Endothelial cell of umbilical vein (primary cell): ENCODE data around the gene GNAS-AS1. TPM values are rescaled to one million over a fixed set of nuclear protein-coding genes. Genes with fewer than 3 reads are reported as not detected.

Experiments
- BruUV-seq: library from RNA; stranded (reverse); fragments of 400-500 nt; replicated peaks from 2 replicates; lab custom pipeline; 2021; lab: Mats Ljungman, UMichigan
- CTCF ChIA-PET: fragments of 300-600, 350-600 bp; sonication (Branson Sonifier 250); formaldehyde crosslinking; loops from one replicate; lab custom pipeline; 2021; ENCODE audit warnings: antibody characterized with exemption, inconsistent platforms; lab: Charles Lee
- POLR2A ChIA-PET: fragments of 300-600, 350-600 bp; sonication (Branson Sonifier 250); formaldehyde crosslinking; loops from one replicate; lab custom pipeline; 2021; ENCODE audit warnings: antibody characterized with exemption, inconsistent platforms; lab: Charles Lee
- DNase-seq: peaks from one replicate; pipeline ENCODE4 v3.0.0-alpha.2; 2011; ENCODE audit warnings: low read depth, low spot score
- FAIRE-seq: peaks from 2 replicates; lab custom pipeline; 2011; peaks lifted over from hg19 to GRCh38; lab: Jason Lieb, UNC
- H2AFZ ChIP-seq: 2 replicates; pipeline ENCODE4 v1.6.0; 2012; ENCODE audit warnings: low read depth, low read length, control low read depth, inconsistent platforms
- H3K27ac ChIP-seq: 2 replicates; pipeline ENCODE4 v1.5.1; 2011; ENCODE audit warnings: low read depth, mild to moderate bottlenecking, control low read depth, low read length, moderate library complexity; ENCODE audit not compliant: insufficient read depth
- H3K27me3 ChIP-seq, 2 experiments: 2 replicates each; pipeline versions ENCODE4 v1.6.0 to v1.6.1; 2011; ENCODE audit warnings: low read length in 2 of 2, mixed read lengths in 1 of 2; ENCODE audit not compliant: control insufficient read depth in 2 of 2, insufficient read depth in 2 of 2
- H3K36me3 ChIP-seq, 2 experiments: 2 replicates in 1 of 2; 3 replicates in 1 of 2; pipeline ENCODE4 v1.5.1; 2011; ENCODE audit warnings: low read length in 2 of 2, mild to moderate bottlenecking in 1 of 2, moderate library complexity in 1 of 2; ENCODE audit not compliant: control insufficient read depth in 2 of 2, insufficient read depth in 2 of 2; ENCODE audit errors: extremely low read depth in 1 of 2
- H3K4me1 ChIP-seq: 3 replicates; pipeline ENCODE4 v1.5.1; 2011; ENCODE audit warnings: mild to moderate bottlenecking, low read length; ENCODE audit not compliant: control insufficient read depth, insufficient read depth; ENCODE audit errors: extremely low read depth
- H3K4me2 ChIP-seq: 2 replicates; pipeline ENCODE4 v1.6.1; 2011; ENCODE audit warnings: low read length, control low read depth, mixed read lengths; ENCODE audit not compliant: insufficient read depth
- H3K4me3 ChIP-seq, 3 experiments: fragments of 200-600 bp in 1 of 3; sonication (generic), shearing (Covaris generic) in 1 of 3; replicated peaks in 1 of 3; 2 replicates each; pipeline ENCODE4 v1.5.1; 2011 to 2016; ENCODE audit warnings: control low read depth in 3 of 3, low read length in 3 of 3, mild to moderate bottlenecking in 2 of 3, inconsistent platforms in 1 of 3, low read depth in 1 of 3, moderate library complexity in 1 of 3; ENCODE audit not compliant: insufficient read depth in 1 of 3
- H3K79me2 ChIP-seq: 2 replicates; pipeline ENCODE4 v1.6.0; 2012; ENCODE audit warnings: low read length, inconsistent platforms; ENCODE audit not compliant: control insufficient read depth, insufficient read depth
- H3K9ac ChIP-seq: replicated peaks from 2 replicates; pipeline ENCODE3; 2011; ENCODE audit warnings: low read length, control low read depth; ENCODE audit not compliant: insufficient read depth; ENCODE audit errors: extremely low read depth
- H3K9me1 ChIP-seq: replicated peaks from 3 replicates; pipeline ENCODE4 v1.6.0; 2011; ENCODE audit warnings: mild to moderate bottlenecking, low read length; ENCODE audit not compliant: control insufficient read depth, insufficient read depth; ENCODE audit errors: extremely low read depth
- H3K9me3 ChIP-seq: replicated peaks from 2 replicates; pipeline ENCODE4 v1.5.1; 2012; ENCODE audit warnings: low read length, inconsistent platforms; ENCODE audit not compliant: control insufficient read depth, insufficient read depth
- H4K20me1 ChIP-seq: replicated peaks from 2 replicates; pipeline ENCODE3; 2011; ENCODE audit warnings: mild to moderate bottlenecking, low read length; ENCODE audit not compliant: control insufficient read depth, insufficient read depth; ENCODE audit errors: extremely low read depth
- EZH2 ChIP-seq: IDR thresholded peaks from 2 replicates; pipeline ENCODE4 v1.6.1; 2012; ENCODE audit warnings: borderline replicate concordance, low read depth, mild to moderate bottlenecking, moderate library complexity, low read length, inconsistent platforms; ENCODE audit not compliant: severe bottlenecking
- FOS ChIP-seq: IDR thresholded peaks from 2 replicates; pipeline ENCODE4 v1.6.1; 2011; ENCODE audit warnings: mild to moderate bottlenecking, low read length, moderate library complexity, borderline replicate concordance; ENCODE audit not compliant: insufficient read depth
- GATA2 ChIP-seq: IDR thresholded peaks from 2 replicates; pipeline ENCODE4 v1.7.0; 2011; ENCODE audit warnings: low read depth, mild to moderate bottlenecking, moderate library complexity, mixed read lengths, low read length; ENCODE audit not compliant: insufficient read length, insufficient read depth
- JUN ChIP-seq: IDR thresholded peaks from 2 replicates; pipeline ENCODE4 v1.6.1; 2011; ENCODE audit warnings: borderline replicate concordance, low read depth; ENCODE audit not compliant: insufficient read length, insufficient read depth
- MYC ChIP-seq: IDR thresholded peaks from one replicate; pipeline ENCODE4 v1.6.1; 2011; ENCODE audit warnings: mild to moderate bottlenecking, low read depth, low read length
- POLR2A ChIP-seq: IDR thresholded peaks from 2 replicates; pipeline ENCODE4 v1.6.1; 2012; ENCODE audit warnings: low read depth, mild to moderate bottlenecking, control low read depth, low read length
- POLR2AphosphoS5 ChIP-seq: IDR thresholded peaks from 2 replicates; pipeline ENCODE4 v1.6.1; 2012; ENCODE audit warnings: low read depth, mild to moderate bottlenecking, control low read depth, low read length, moderate library complexity; ENCODE audit not compliant: insufficient read depth
- dilution Hi-C: fragments of 300-500 bp; cut with MboI; formaldehyde crosslinking; loops from one replicate; pipeline ENCODE4 v1.15.0; 2019; ENCODE audit warnings: low sequenced_read_pairs; ENCODE audit not compliant: extremely low pct_ligation_motif_present
- intact Hi-C: fragments of 100-400 bp; cut with micrococcal nuclease; formaldehyde crosslinking; loops from one replicate; pipeline ENCODE4 v1.10.0; 2022
- polyA plus RNA-seq, 4 experiments: library from polyadenylated mRNA; depleted of rRNA in 3 of 4; stranded (reverse) in 3 of 4; unstranded in 1 of 4; fragments of >200 nt; gene quantifications; 2 replicates each; pipeline versions ENCODE4 v1.2.1 to v1.2.3, GENCODE V29; 2011 to 2012; ENCODE audit warnings: missing spikeins in 1 of 4
- total RNA-seq: library from RNA; stranded (reverse); gene quantifications from 2 replicates; pipeline ENCODE4 v1.2.3, GENCODE V29; 2021
- TF ChIP-seq, protein P1 (sequence below), 2 donors: IDR thresholded peaks; 1 replicate in 1 of 2; 2 replicates in 1 of 2; pipeline ENCODE4 v1.5.1; 2011; ENCODE audit warnings: low read length in 2 of 2, mild to moderate bottlenecking in 2 of 2, moderate library complexity in 2 of 2, control low read depth in 1 of 2, inconsistent platforms in 1 of 2, low read depth in 1 of 2; ENCODE audit not compliant: insufficient read depth in 1 of 2; ENCODE audit errors: extremely low read depth in 1 of 2
- TF ChIP-seq, protein P2 (sequence below): IDR thresholded peaks from 2 replicates; pipeline ENCODE4 v1.6.1; 2011; ENCODE audit not compliant: insufficient read depth, insufficient read length

GNAS-AS1 gene
- total and polyA plus RNA-seq, 2 donors (not counting 3 experiments of a cell fraction or from before 2014, with no cell fraction given) = 0.11 to 0.58 TPM

DNA sequence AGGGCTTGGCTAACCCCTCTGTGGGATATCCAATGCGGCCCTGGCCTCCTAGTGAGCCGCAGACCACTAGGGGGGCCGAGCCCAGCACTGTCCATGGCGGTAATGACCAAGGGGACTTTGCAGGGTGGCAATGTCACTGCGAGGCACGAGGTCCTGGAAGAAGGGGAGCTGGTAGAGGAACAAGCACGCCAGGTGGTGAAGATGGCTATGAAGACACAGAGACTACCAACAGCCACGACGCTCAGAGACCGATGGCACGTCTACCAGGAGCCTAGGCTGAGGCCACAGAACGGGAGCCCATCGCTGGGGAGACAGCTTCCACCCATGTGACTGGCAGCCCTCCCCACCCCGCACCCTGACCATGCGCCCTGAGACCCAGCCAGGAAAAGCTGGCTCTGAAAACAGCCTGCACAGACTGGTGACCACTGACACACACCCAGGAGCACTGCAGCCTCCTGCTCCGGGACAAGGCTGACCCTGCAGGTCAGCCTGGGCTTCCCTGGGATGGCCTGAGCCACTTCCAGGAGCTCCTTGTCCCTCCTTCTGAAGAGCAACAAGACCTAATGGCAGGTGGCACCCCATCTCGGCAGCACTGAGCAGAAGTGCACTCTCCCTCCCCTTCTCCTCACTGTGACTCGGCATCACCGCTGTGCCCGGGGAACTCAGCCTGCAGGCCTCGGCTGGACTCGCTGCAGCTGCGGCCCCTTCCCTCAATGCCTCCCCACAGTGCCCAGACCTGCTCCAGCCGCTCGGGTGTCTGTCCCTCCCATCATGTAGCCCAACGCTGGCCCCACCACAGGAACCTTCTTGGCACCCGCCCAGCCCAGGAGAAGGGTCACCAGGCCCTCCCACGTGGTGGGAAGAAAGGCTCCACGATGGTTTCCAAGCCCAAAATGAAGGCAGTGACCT, 56.9 kb downstream of the GNAS-AS1 start:
- no peaks in the 10 kb centered on the region for H4K20me1 ChIP-seq
- ChIA-PET POLR2A (no interaction called here), CTCF (no interaction called here)
- intact Hi-C loops = no loop called here
- dilution Hi-C loops = no loop called here
- H3K9me1 ChIP-seq = no peaks in the 10 kb centered on the region
- no peaks in the 10 kb centered on the region for H3K27me3 ChIP-seq
- no peak overlapping the region for H3K9ac ChIP-seq
- BruUV-seq = no TSS peak
- H3K9me3 ChIP-seq = no peaks in the 10 kb centered on the region
- H2AFZ ChIP-seq = no peak overlapping the region
- no peak for TF ChIP-seq FOS
- no peak for TF ChIP-seq EZH2
- TF ChIP-seq JUN = no peak
- TF ChIP-seq POLR2AphosphoS5 = no peak
- TF ChIP-seq, protein P1, sequence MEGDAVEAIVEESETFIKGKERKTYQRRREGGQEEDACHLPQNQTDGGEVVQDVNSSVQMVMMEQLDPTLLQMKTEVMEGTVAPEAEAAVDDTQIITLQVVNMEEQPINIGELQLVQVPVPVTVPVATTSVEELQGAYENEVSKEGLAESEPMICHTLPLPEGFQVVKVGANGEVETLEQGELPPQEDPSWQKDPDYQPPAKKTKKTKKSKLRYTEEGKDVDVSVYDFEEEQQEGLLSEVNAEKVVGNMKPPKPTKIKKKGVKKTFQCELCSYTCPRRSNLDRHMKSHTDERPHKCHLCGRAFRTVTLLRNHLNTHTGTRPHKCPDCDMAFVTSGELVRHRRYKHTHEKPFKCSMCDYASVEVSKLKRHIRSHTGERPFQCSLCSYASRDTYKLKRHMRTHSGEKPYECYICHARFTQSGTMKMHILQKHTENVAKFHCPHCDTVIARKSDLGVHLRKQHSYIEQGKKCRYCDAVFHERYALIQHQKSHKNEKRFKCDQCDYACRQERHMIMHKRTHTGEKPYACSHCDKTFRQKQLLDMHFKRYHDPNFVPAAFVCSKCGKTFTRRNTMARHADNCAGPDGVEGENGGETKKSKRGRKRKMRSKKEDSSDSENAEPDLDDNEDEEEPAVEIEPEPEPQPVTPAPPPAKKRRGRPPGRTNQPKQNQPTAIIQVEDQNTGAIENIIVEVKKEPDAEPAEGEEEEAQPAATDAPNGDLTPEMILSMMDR (IDR thresholded peaks at IDR 0.05; ENCODE audit: extremely low read depth in 1 of 2, insufficient read depth in 1 of 2, low read depth in 1 of 2, low read length in 2 of 2) = no peak
- no peak for TF ChIP-seq MYC
- TF ChIP-seq, protein P2, sequence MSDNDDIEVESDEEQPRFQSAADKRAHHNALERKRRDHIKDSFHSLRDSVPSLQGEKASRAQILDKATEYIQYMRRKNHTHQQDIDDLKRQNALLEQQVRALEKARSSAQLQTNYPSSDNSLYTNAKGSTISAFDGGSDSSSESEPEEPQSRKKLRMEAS = no peak
- no peak for TF ChIP-seq POLR2A
- TF ChIP-seq GATA2 = no peak
- no peak overlapping the region for H3K4me3 ChIP-seq
- no peaks in the 10 kb centered on the region for H3K36me3 ChIP-seq
- no peak overlapping the region for H3K27ac ChIP-seq
- FAIRE-seq (no peak), DNase-seq (no peak)
- H3K4me1 ChIP-seq = no peaks in the 10 kb centered on the region
- no peaks in the 10 kb centered on the region for H3K79me2 ChIP-seq
- no peak overlapping the region for H3K4me2 ChIP-seq
